HepG2 (cell line): ENCODE data around the gene COL25A1.

Source experiments
- E2F5 ChIP-seq: sonication (generic); formaldehyde crosslinking; conservative IDR thresholded peaks from 2 replicates; pipeline ENCODE4 v1.4.0; 2020; ENCODE audit warnings: missing genetic modification reagents
- KAT8 ChIP-seq: IDR thresholded peaks from 2 replicates; pipeline ENCODE4 v1.6.1; 2016; ENCODE audit warnings: missing genetic modification reagents, missing compliant biosample characterization
- NR2F1 ChIP-seq, 2 experiments: fragments of 450-650 bp in 1 of 2; formaldehyde crosslinking in 1 of 2; IDR thresholded peaks; 2 replicates each; pipeline versions ENCODE4 v1.5.0 to v1.6.1; 2016 to 2020; ENCODE audit warnings: mild to moderate bottlenecking in 1 of 2, missing compliant biosample characterization in 1 of 2, missing genetic modification reagents in 1 of 2, moderate library complexity in 1 of 2

GRCh38 chr4:108930186-108930585 lies 372.3 kb downstream of the COL25A1 start:
- TF ChIP-seq KAT8, result no peak
- TF ChIP-seq NR2F1 (CRISPR knock-in tag; IDR thresholded peaks at IDR 0.05), result no peak
- no peak for TF ChIP-seq E2F5 (CRISPR knock-in tag)
